AG10803 (cell line): ENCODE results near the gene BIRC6.

Experiments
- DNase-seq: peaks from one replicate; pipeline ENCODE4 v3.0.0; 2010; ENCODE audit warnings: low read depth
- H3K4me3 ChIP-seq: 2 replicates; pipeline ENCODE4 v1.5.1; 2011; ENCODE audit warnings: mild to moderate bottlenecking, low read length, control low read depth
- TF ChIP-seq, protein P1 (sequence below): conservative IDR thresholded peaks from 2 replicates; pipeline ENCODE4 v1.5.1; 2011; ENCODE audit warnings: mild to moderate bottlenecking, low read length, control low read depth, inconsistent platforms

Gene BIRC6

DNA sequence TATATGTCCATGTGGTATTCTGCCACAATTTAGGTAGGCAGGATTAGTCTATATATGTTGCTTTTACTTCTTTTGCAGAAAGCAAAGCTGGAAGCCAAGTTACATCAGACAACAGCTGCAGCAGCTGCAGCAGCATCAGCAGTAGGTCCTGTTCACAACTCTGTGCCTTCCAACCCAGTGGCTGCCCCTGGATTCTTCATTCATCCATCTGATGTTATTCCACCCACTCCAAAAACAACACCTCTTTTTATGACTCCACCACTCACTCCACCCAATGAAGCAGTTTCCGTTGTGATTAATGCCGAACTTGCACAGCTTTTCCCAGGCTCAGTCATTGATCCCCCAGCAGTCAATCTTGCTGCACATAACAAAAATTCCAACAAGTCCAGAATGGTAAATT, 107.6 kb downstream of the BIRC6 start:
- TF ChIP-seq, protein P1, sequence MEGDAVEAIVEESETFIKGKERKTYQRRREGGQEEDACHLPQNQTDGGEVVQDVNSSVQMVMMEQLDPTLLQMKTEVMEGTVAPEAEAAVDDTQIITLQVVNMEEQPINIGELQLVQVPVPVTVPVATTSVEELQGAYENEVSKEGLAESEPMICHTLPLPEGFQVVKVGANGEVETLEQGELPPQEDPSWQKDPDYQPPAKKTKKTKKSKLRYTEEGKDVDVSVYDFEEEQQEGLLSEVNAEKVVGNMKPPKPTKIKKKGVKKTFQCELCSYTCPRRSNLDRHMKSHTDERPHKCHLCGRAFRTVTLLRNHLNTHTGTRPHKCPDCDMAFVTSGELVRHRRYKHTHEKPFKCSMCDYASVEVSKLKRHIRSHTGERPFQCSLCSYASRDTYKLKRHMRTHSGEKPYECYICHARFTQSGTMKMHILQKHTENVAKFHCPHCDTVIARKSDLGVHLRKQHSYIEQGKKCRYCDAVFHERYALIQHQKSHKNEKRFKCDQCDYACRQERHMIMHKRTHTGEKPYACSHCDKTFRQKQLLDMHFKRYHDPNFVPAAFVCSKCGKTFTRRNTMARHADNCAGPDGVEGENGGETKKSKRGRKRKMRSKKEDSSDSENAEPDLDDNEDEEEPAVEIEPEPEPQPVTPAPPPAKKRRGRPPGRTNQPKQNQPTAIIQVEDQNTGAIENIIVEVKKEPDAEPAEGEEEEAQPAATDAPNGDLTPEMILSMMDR: no peak
- no peak for DNase-seq
- H3K4me3 ChIP-seq: no peak overlapping the region

DNA sequence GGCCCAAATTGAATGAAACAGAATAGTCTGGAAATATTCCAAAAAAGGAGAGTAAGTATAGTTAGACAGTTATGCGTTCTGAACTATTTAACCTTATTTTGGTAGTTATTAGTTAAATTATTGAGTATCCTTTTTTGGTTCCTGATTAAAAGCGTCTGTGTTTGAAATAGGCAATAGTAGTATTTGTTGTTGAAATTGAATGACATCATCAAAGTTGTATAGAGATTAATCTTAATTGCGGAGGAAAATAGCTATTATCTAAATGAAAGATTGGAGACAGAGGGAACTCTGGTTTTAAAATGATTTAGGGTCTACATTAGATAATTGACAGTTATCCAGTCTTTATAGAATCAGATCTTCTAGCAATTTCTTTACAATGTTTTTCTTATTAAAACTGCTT, 115.8 kb downstream of the BIRC6 start:
- TF ChIP-seq, protein P1: no peak
- no peak for DNase-seq

DNA sequence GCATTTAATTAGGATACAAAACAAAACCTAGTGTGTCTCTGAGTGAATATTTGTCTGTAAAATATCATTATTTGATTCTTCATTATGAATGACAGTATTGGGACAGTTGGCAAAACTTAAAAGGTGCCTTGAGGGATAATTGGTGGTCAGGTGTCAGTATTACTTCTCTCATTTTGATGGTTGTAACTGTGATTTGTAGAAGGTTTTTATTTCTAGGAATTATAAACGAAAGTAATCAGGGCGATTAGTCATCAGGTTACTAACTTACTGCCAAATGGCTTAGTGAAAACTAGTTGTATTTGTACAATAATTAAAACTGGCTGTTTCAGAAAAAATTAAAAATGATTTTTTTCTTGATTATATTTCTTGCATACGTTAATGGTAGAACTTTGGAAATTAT, 117.6 kb downstream of the BIRC6 start:
- no peak overlapping the region for H3K4me3 ChIP-seq
- TF ChIP-seq, protein P1: no peak
- peak; percentile 5 for DNase-seq

More for the DNA sequence above, 115.8 kb downstream of the BIRC6 start:
- no peak overlapping the region for H3K4me3 ChIP-seq

GRCh38 chr2:32478889-32479620, 122.2 kb downstream of the BIRC6 start:
- no peak overlapping the region for H3K4me3 ChIP-seq
- TF ChIP-seq, protein P1: no peak
- peak; percentile 71 for DNase-seq

GRCh38 chr2:32479993-32480392, 123.2 kb downstream of the BIRC6 start:
- TF ChIP-seq, protein P1: no peak
- DNase-seq: no peak
- no peak overlapping the region for H3K4me3 ChIP-seq

- TF ChIP-seq, protein P1: no peak
- DNase-seq: no peak
- H3K4me3 ChIP-seq: no peak overlapping the region
These were observed 125.6 kb downstream of the BIRC6 start for GRCh38 chr2:32482471-32482870.

DNA sequence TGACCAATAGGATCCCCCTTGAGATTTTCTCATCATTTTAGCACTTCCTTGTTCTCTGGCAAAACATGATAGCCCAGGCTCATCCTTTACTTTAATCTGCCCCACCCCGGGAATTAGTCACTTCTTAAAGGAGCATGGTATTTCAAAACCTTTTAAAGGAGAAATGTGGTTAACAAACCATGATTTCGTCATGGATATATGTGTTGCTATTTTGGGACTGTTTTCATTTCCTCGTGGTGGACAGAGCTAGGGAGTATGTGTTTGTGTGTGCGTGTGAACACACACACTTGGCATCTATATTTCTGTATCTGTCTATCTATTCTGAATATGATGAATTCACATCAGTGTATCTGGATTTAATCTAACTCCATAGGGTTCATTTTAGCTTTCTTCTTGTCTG, 128.1 kb downstream of the BIRC6 start:
- no peak overlapping the region for H3K4me3 ChIP-seq
- peak; percentile 97 for DNase-seq
- TF ChIP-seq, protein P1: no peak
